ENCODE measurements around the gene ARPC1A.
"Not testable (repeated sequence)": the region's sequence is repeated elsewhere in the genome, so short reads cannot be mapped to it uniquely, and the experiment has no call there.

ARPC1A gene

GRCh38 chr7:99408379-99409191 lies 82.9 kb downstream of the ARPC1A start, which contains the start of the genes BUD31 and PDAP1:
Gene BUD31, plus strand, starts transcription at chr7:99408969. Its CDS starts 2,124 bp downstream, at chr7:99411093.
Gene PDAP1, minus strand, starts transcription at chr7:99408597. Its CDS starts 49 bp downstream, at chr7:99408548.
- peak; percentile 93 for DNase-seq (ENCODE audit: low read depth, low spot score)

DNA sequence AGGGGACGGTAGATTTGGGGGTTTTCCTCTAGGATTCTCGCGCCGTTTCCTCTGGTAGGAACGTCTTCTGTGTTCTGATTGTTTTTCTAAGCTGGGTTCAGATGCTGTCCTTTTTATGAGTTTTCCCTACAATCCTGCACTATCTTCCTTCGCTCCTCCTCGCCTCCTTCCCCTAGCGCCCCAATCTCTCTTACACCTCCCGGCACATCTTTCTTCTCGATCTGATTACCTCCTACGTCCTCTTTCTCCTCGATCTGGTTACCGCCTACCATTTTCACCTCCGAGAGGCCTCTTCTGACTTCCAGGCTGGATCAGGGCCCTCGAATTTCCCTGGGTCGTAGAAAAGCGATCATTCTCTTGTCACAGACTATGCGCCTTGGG lies 83.5 kb downstream of the ARPC1A start:
- no peak for DNase-seq (ENCODE audit: low read depth, low spot score)

- DNase-seq (ENCODE audit: low read depth, low spot score), result no peak
Measured at GRCh38 chr7:99409806-99410205, 84.1 kb downstream of the ARPC1A start.

DNA sequence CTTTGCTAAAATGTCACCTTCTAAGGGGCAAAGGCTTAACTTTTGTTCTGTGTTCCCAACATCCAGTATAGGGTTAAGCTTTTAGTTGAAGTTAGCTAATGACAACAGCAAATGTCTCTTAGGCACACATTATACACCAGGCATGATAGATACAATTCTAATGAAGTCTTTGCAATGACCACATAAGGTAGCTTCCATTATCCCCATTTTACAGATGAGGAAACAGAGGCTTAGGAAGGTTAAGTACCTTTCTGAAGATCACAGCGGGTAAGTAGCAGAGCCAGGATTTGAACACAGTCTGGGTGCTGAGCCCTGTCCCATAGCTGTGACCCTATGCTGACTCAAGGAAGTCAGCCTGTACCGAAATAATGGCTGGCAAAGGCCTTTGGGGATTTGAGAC lies 84.9 kb downstream of the ARPC1A start:
- DNase-seq (ENCODE audit: low read depth, low spot score), result no peak

- DNase-seq (ENCODE audit: low read depth, low spot score), result not testable (repeated sequence)
Measured at GRCh38 chr7:99415513-99416127, 89.9 kb downstream of the ARPC1A start.
